Thyroid gland (tissue), 4 donors: ENCODE measurements around the gene HACD4.

ENCODE experiments used
- CTCF ChIP-seq, 6 experiments: fragments of 200-600 bp in 3 of 6; fragments of 450-650 bp in 3 of 6; sonication (generic) in 3 of 6; IDR thresholded peaks; one replicate each; pipeline ENCODE4 v1.5.1; 2016 to 2019; ENCODE audit warnings: antibody characterized with exemption in 6 of 6, mild to moderate bottlenecking in 2 of 6, inconsistent platforms in 1 of 6, moderate library complexity in 1 of 6
- POLR2A ChIP-seq, 2 donors: fragments of 450-650 bp; IDR thresholded peaks; one replicate each; pipeline ENCODE4 v1.6.1; 2017; ENCODE audit warnings: antibody characterized with exemption in 2 of 2, mild to moderate bottlenecking in 2 of 2, moderate library complexity in 1 of 2

GRCh38 chr9:20990867-20991266 lies 40.6 kb downstream of the HACD4 start:
- TF ChIP-seq CTCF (IDR thresholded peaks at IDR 0.05), result no peak
- TF ChIP-seq POLR2A (IDR thresholded peaks at IDR 0.05), result no peak
